Stimulated activated naive CD4-positive, alpha-beta T cell (primary cell): ENCODE results near the gene ANKRD45.
"Not testable (repeated sequence)": the region's sequence is repeated elsewhere in the genome, so short reads cannot be mapped to it uniquely, and the experiment has no call there.

Source experiments
- DNase-seq, 6 experiments: peaks; one replicate each; lab custom pipeline; 2025; lab: John Stamatoyannopoulos, UW

Gene ANKRD45

GRCh38 chr1:173572201-173572873 is 97.3 kb downstream of the ANKRD45 start:
- no peak for DNase-seq

GRCh38 chr1:173570370-173571007 is 99.2 kb downstream of the ANKRD45 start:
- no peak for DNase-seq

GRCh38 chr1:173568483-173568882 is 101.2 kb downstream of the ANKRD45 start:
- no peak for DNase-seq

DNA sequence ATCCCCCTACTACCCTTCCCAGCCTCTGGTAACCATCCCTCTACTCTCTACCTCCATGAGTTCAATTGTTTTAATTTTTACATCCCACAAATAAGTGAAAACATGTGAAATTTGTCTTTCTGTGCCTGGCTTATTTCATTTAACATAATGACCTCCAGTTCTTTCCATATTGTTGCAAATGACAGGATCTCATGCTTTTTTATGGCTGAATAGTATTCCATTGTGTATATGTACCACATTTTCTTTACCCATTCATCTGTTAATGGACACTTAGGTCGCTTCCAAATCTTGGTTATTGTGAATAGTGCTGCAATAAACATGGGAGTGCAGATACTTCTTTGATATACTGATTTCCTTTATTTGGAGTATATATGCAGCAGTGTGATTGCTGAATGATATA is 105.8 kb downstream of the ANKRD45 start:
- not testable (repeated sequence) for DNase-seq

DNA sequence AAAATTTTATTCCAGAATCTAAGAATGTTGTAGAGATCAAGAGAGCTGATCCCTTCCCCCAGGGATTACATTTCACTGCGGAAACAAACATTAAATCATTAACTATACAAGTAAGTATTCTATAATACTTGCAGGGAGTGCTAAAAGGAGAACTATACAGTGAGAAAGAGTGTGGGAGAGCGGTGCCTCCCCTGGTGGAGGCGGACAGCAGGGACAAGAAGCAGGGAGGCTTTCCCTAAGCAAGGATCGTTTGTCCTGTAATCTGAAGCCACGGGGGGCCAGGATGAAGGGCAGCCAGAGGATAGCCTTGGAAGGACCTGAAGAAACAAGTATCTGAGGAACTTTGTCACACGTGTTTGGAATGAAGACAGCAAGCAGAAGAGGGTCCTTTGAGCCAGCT is 106.8 kb downstream of the ANKRD45 start:
- no peak for DNase-seq

- no peak for DNase-seq
Observed at GRCh38 chr1:173561263-173561662, 108.4 kb downstream of the ANKRD45 start.

- no peak for DNase-seq
Observed at GRCh38 chr1:173560285-173560880, 109.3 kb downstream of the ANKRD45 start.
